Measurements from ENCODE around the gene KRT79. TPM values are rescaled to one million over a fixed set of nuclear protein-coding genes. Genes with fewer than 3 reads are reported as not detected.

KRT79 gene
- polyA plus RNA-seq, 1 donor from 2014 or later: not detected

GRCh38 chr12:52805000-52805399 is 29.1 kb downstream of the KRT79 start:
- no peak overlapping the region for H3K27ac ChIP-seq (ENCODE audit: low read length)
- no peaks in the 10 kb centered on the region for H4K20me1 ChIP-seq (ENCODE audit: insufficient read depth)
- no peak overlapping the region for H2AFZ ChIP-seq (ENCODE audit: low read depth, low read length)
- H3K9ac ChIP-seq (ENCODE audit: low read length): no peak overlapping the region
- no peaks in the 10 kb centered on the region for H3K9me2 ChIP-seq (ENCODE audit: insufficient read depth, low read length)
- H3K36me3 ChIP-seq (ENCODE audit: insufficient read depth, low read length): no peaks in the 10 kb centered on the region
- TF ChIP-seq REST (IDR thresholded peaks at IDR 0.05; ENCODE audit: borderline replicate concordance) (no peak), EP300 (conservative IDR thresholded peaks at IDR 0.05; ENCODE audit: poor library complexity, severe bottlenecking) (no peak), SMC3 (conservative IDR thresholded peaks at IDR 0.05; ENCODE audit: poor library complexity) (no peak), CTCF (IDR thresholded peaks at IDR 0.05; ENCODE audit: poor library complexity, severe bottlenecking) (no peak), POLR2AphosphoS5 (IDR thresholded peaks at IDR 0.05) (no peak), RAD21 (conservative IDR thresholded peaks at IDR 0.05) (no peak), EZH2 (IDR thresholded peaks at IDR 0.05; ENCODE audit: borderline replicate concordance, insufficient read depth, low read length, poor library complexity, severe bottlenecking) (no peak), TAF1 (IDR thresholded peaks at IDR 0.05; ENCODE audit: low read depth) (no peak), MXI1 (conservative IDR thresholded peaks at IDR 0.05; ENCODE audit: poor library complexity, severe bottlenecking) (no peak)
- no peaks in the 10 kb centered on the region for H3K27me3 ChIP-seq (ENCODE audit: insufficient read depth, low read depth, low read length)
- no peaks in the 10 kb centered on the region for H3F3A ChIP-seq (ENCODE audit: insufficient read depth, low read length, poor library complexity, severe bottlenecking)
- no peak overlapping the region for H3K4me3 ChIP-seq (ENCODE audit: low read length)
- H3K79me2 ChIP-seq (replicated peaks; ENCODE audit: insufficient read depth, low read length): no peaks in the 10 kb centered on the region
- H3K9me3 ChIP-seq (ENCODE audit: low read length): no peaks in the 10 kb centered on the region
- no peak overlapping the region for H3K4me2 ChIP-seq (ENCODE audit: low read length)

- H3K9me3 ChIP-seq (ENCODE audit: low read length): no peaks in the 10 kb centered on the region
- H3F3A ChIP-seq (ENCODE audit: insufficient read depth, low read length, poor library complexity, severe bottlenecking): no peaks in the 10 kb centered on the region
- H3K36me3 ChIP-seq (ENCODE audit: insufficient read depth, low read length): no peaks in the 10 kb centered on the region
- no peak overlapping the region for H3K4me3 ChIP-seq (ENCODE audit: low read length)
- no peak overlapping the region for H2AFZ ChIP-seq (ENCODE audit: low read depth, low read length)
- H4K20me1 ChIP-seq (ENCODE audit: insufficient read depth): no peaks in the 10 kb centered on the region
- H3K4me2 ChIP-seq (ENCODE audit: low read length): no peak overlapping the region
- H3K27ac ChIP-seq (ENCODE audit: low read length): no peak overlapping the region
- no peaks in the 10 kb centered on the region for H3K79me2 ChIP-seq (replicated peaks; ENCODE audit: insufficient read depth, low read length)
- H3K9me2 ChIP-seq (ENCODE audit: insufficient read depth, low read length): no peaks in the 10 kb centered on the region
- H3K9ac ChIP-seq (ENCODE audit: low read length): no peak overlapping the region
- TF ChIP-seq EP300 (conservative IDR thresholded peaks at IDR 0.05; ENCODE audit: poor library complexity, severe bottlenecking): no peak
- no peak for TF ChIP-seq POLR2AphosphoS5 (IDR thresholded peaks at IDR 0.05)
- TF ChIP-seq TAF1 (IDR thresholded peaks at IDR 0.05; ENCODE audit: low read depth): no peak
- no peak for TF ChIP-seq REST (IDR thresholded peaks at IDR 0.05; ENCODE audit: borderline replicate concordance)
- no peak for TF ChIP-seq EZH2 (IDR thresholded peaks at IDR 0.05; ENCODE audit: borderline replicate concordance, insufficient read depth, low read length, poor library complexity, severe bottlenecking)
- TF ChIP-seq RAD21 (conservative IDR thresholded peaks at IDR 0.05): no peak
- no peak for TF ChIP-seq SMC3 (conservative IDR thresholded peaks at IDR 0.05; ENCODE audit: poor library complexity)
- TF ChIP-seq MXI1 (conservative IDR thresholded peaks at IDR 0.05; ENCODE audit: poor library complexity, severe bottlenecking): no peak
- TF ChIP-seq CTCF (IDR thresholded peaks at IDR 0.05; ENCODE audit: poor library complexity, severe bottlenecking): no peak
- H3K27me3 ChIP-seq (ENCODE audit: insufficient read depth, low read depth, low read length): no peaks in the 10 kb centered on the region
Measured at GRCh38 chr12:52802442-52802841, 31.7 kb downstream of the KRT79 start.
